Measurements from ENCODE around the gene CCDC191. TPM values are rescaled to one million over a fixed set of nuclear protein-coding genes. Genes with fewer than 3 reads are reported as not detected.
A peak's percentile ranks its signal among the peaks of the same experiment; 100 is the strongest.

The CCDC191 gene
- total and polyA plus RNA-seq, 10 donors = 4.2 to 11.0 (median 8.2) TPM

DNA sequence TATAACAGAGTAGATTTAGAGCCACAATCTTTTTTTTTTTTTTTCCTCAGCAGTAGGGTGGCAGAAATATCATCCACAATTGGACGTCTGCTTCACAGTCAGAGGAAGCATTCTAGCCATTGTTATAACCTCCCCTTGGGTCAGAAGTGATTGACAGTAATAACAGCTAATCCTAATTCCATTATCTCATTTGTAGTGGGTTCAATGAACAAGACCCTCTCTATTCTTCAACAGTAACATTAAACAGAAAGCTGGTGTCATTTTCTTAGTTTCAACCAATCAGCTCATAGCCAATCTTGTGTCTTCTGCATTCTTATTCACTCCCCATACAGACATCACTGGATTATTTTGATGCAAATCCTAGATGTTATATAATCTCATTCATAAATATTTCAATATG is 44.8 kb upstream of the CCDC191 start:
- Histone ChIP-seq H3K27ac (no peak overlapping the region), H3K4me3 (no peak overlapping the region), H3K27me3 (replicated peaks in 1 of 7) (no peaks in the 10 kb centered on the region), H3K36me3 (no peaks in the 10 kb centered on the region), H3K9me3 (no peaks in the 10 kb centered on the region), H3K4me1 (peaks cover 0 to 5% (median 0%) of the 10 kb centered on the region in 6 donors)
- intact Hi-C loops (cut with DNase I; ENCODE audit: low total_unique reads) = no loop called here
- 78 to 88% (median 83%) methylated on average over 1 of the region's 1 CpG for WGBS, 5 donors
- no peak for DNase-seq
- TF ChIP-seq POLR2A (IDR thresholded peaks at IDR 0.05) = no peak
- TF ChIP-seq, protein P1, sequence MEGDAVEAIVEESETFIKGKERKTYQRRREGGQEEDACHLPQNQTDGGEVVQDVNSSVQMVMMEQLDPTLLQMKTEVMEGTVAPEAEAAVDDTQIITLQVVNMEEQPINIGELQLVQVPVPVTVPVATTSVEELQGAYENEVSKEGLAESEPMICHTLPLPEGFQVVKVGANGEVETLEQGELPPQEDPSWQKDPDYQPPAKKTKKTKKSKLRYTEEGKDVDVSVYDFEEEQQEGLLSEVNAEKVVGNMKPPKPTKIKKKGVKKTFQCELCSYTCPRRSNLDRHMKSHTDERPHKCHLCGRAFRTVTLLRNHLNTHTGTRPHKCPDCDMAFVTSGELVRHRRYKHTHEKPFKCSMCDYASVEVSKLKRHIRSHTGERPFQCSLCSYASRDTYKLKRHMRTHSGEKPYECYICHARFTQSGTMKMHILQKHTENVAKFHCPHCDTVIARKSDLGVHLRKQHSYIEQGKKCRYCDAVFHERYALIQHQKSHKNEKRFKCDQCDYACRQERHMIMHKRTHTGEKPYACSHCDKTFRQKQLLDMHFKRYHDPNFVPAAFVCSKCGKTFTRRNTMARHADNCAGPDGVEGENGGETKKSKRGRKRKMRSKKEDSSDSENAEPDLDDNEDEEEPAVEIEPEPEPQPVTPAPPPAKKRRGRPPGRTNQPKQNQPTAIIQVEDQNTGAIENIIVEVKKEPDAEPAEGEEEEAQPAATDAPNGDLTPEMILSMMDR (IDR thresholded peaks at IDR 0.05 in 8 of 11, conservative IDR thresholded peaks at IDR 0.05 in 3 of 11) = no peak
- TF ChIP-seq POLR2AphosphoS5 (IDR thresholded peaks at IDR 0.05) = no peak

DNA sequence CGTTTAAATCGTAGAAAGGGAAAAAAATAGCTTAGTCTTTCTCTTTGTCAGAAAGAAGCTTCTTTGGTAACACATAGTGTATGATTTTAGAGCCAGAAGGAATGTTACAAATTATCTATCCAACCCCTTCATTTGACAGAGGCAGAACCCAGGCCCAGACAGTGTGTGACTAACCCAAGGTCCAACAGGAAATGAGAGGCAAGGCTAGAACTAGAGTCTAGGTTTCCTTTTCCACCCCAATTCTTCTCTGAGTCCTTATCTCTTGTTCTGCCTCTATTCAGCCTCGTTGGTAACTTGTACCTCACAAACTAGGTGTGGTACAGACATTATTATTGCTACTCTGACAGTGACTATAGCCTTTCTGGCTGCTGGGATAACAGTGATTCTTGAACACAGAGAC is 39.5 kb upstream of the CCDC191 start:
- Histone ChIP-seq H3K9me3 (no peaks in the 10 kb centered on the region), H3K36me3 (no peaks in the 10 kb centered on the region), H3K27ac (no peak overlapping the region), H3K4me3 (no peak overlapping the region), H3K27me3 (replicated peaks in 1 of 7) (no peaks in the 10 kb centered on the region), H3K4me1 (peaks cover 0 to 18% (median 7%) of the 10 kb centered on the region in 6 donors)
- TF ChIP-seq, protein P1 (IDR thresholded peaks at IDR 0.05 in 8 of 11, conservative IDR thresholded peaks at IDR 0.05 in 3 of 11) = no peak
- TF ChIP-seq POLR2AphosphoS5 (IDR thresholded peaks at IDR 0.05) (no peak), POLR2A (IDR thresholded peaks at IDR 0.05) (no peak)
- 64 to 78% (median 73%) methylated on average over 3 of the region's 3 CpGs for WGBS, 5 donors
- DNase-seq = no peak
- intact Hi-C loops (cut with DNase I; ENCODE audit: low total_unique reads) = no loop called here

DNA sequence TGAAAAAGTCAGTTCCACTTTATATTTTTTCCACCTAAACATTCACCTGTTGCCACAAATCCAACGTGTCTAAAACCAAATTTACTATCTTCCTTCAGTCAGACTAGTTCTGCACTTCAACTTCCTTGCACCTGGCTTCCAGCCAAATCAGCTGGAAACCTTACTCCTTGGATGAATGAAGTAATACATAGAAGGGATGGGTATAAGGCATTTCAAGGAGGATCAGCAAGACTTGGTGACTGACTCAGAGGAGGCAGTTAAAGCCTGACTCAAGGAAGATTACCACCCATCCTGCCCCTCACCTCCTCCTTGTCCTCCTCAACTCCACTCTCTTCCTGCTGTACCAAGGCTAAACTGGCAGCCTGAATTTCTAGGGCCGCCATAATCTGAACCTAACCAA is 37.3 kb upstream of the CCDC191 start:
- intact Hi-C loops (cut with DNase I; ENCODE audit: low total_unique reads) = no loop called here
- Histone ChIP-seq H3K4me3 (no peak overlapping the region), H3K27me3 (replicated peaks in 1 of 7) (no peaks in the 10 kb centered on the region), H3K4me1 (peaks cover 0 to 18% (median 7%) of the 10 kb centered on the region in 6 donors), H3K27ac (no peak overlapping the region), H3K9me3 (no peaks in the 10 kb centered on the region), H3K36me3 (peaks cover 0 to under 1% (median 0%) of the 10 kb centered on the region in 6 donors)
- 35 to 46% (median 39%) methylated on average over 2 of the region's 2 CpGs for WGBS, 5 donors
- TF ChIP-seq, protein P1 (IDR thresholded peaks at IDR 0.05 in 8 of 11, conservative IDR thresholded peaks at IDR 0.05 in 3 of 11) = no peak
- TF ChIP-seq POLR2A (IDR thresholded peaks at IDR 0.05) (no peak), POLR2AphosphoS5 (IDR thresholded peaks at IDR 0.05) (no peak)
- DNase-seq = no peak

DNA sequence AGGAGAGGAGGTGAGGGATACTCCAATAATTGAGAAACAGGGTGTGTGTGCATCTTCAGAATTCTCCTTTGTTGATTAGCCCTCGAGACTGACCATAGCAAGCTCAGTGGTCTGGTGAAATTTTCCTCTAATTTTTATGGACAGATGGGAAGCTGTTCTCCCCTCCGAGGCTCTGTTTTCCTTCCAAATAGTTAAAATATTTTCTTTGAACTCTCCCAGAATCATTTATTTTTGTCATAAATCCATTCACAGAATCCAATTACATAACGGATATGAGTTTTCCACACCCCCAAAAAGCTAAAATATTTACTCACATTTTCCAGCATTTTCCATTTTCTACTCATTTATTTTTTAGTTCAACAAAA is 36.7 kb upstream of the CCDC191 start:
- DNase-seq = no peak
- H3K4me3 ChIP-seq = no peak overlapping the region
- intact Hi-C loops (cut with DNase I; ENCODE audit: low total_unique reads) = no loop called here
- peak overlapping the region in 2 of 8 donors; percentile 48 to 54 for H3K27ac ChIP-seq
- H3K27me3 ChIP-seq (replicated peaks in 1 of 7) = no peaks in the 10 kb centered on the region
- H3K4me1 ChIP-seq = peaks cover 0 to 18% (median 7%) of the 10 kb centered on the region in 6 donors
- TF ChIP-seq POLR2A (IDR thresholded peaks at IDR 0.05) = no peak
- TF ChIP-seq, protein P1 (IDR thresholded peaks at IDR 0.05 in 8 of 11, conservative IDR thresholded peaks at IDR 0.05 in 3 of 11) = no peak
- no peak for TF ChIP-seq POLR2AphosphoS5 (IDR thresholded peaks at IDR 0.05)
- 53 to 78% (median 66%) methylated on average over 3 of the region's 3 CpGs for WGBS, 5 donors
- H3K36me3 ChIP-seq = peaks cover 0 to 7% (median 0%) of the 10 kb centered on the region in 6 donors
- no peaks in the 10 kb centered on the region for H3K9me3 ChIP-seq
